ENCODE measurements around the gene THTPA.
A peak's percentile ranks its signal among the peaks of the same experiment; 100 is the strongest.

Gene THTPA

GRCh38 chr14:23555882-23556699, at the start of gene THTPA:
Gene THTPA, plus strand, starts transcription at chr14:23556271. Its CDS starts 487 bp downstream, at chr14:23556758.
- DNase-seq (ENCODE audit: low read depth in 2 of 2) = peak; percentile 85 to 89

- no peak for DNase-seq (ENCODE audit: low read depth in 2 of 2)
Measured at GRCh38 chr14:23512156-23512555, 43.9 kb upstream of the THTPA start.

- no peak for DNase-seq (ENCODE audit: low read depth in 2 of 2)
Measured at GRCh38 chr14:23513005-23513817, 42.9 kb upstream of the THTPA start.

- no peak for DNase-seq (ENCODE audit: low read depth in 2 of 2)
Measured at GRCh38 chr14:23513818-23514643, 42.0 kb upstream of the THTPA start.

- no peak for DNase-seq (ENCODE audit: low read depth in 2 of 2)
Measured at GRCh38 chr14:23514644-23514957, 41.5 kb upstream of the THTPA start.

GRCh38 chr14:23517650-23518326, 38.3 kb upstream of the THTPA start:
- no peak for DNase-seq (ENCODE audit: low read depth in 2 of 2)

GRCh38 chr14:23518709-23519108, 37.4 kb upstream of the THTPA start:
- no peak for DNase-seq (ENCODE audit: low read depth in 2 of 2)

GRCh38 chr14:23520899-23521533, 35.1 kb upstream of the THTPA start:
- no peak for DNase-seq (ENCODE audit: low read depth in 2 of 2)

GRCh38 chr14:23521785-23522640, 34.1 kb upstream of the THTPA start:
- DNase-seq (ENCODE audit: low read depth in 2 of 2) = no peak

- no peak for DNase-seq (ENCODE audit: low read depth in 2 of 2)
Measured at GRCh38 chr14:23522643-23523198, 33.4 kb upstream of the THTPA start.

GRCh38 chr14:23523229-23524016, 32.6 kb upstream of the THTPA start:
- no peak for DNase-seq (ENCODE audit: low read depth in 2 of 2)

GRCh38 chr14:23524954-23525353, 31.1 kb upstream of the THTPA start:
- no peak for DNase-seq (ENCODE audit: low read depth in 2 of 2)

GRCh38 chr14:23525611-23526010, 30.5 kb upstream of the THTPA start:
- DNase-seq (ENCODE audit: low read depth in 2 of 2) = no peak

GRCh38 chr14:23528555-23528954, 27.5 kb upstream of the THTPA start:
- DNase-seq (ENCODE audit: low read depth in 2 of 2) = no peak

GRCh38 chr14:23529016-23529415, 27.1 kb upstream of the THTPA start:
- no peak for DNase-seq (ENCODE audit: low read depth in 2 of 2)

- no peak for DNase-seq (ENCODE audit: low read depth in 2 of 2)
Measured at GRCh38 chr14:23530375-23531055, 25.6 kb upstream of the THTPA start.

GRCh38 chr14:23531391-23531790, 24.7 kb upstream of the THTPA start:
- no peak for DNase-seq (ENCODE audit: low read depth in 2 of 2)

GRCh38 chr14:23532658-23533057, 23.4 kb upstream of the THTPA start:
- DNase-seq (ENCODE audit: low read depth in 2 of 2) = no peak
